Endodermal cell (in vitro differentiated cells): ENCODE measurements around the gene NKD1. TPM values are rescaled to one million over a fixed set of nuclear protein-coding genes. Genes with fewer than 3 reads are reported as not detected.

Source experiments
- DNase-seq: peaks from one replicate; pipeline ENCODE4 v3.0.0-alpha.2; 2017
- H3K27ac ChIP-seq: 2 replicates; pipeline ENCODE4 v1.5.1; 2013; ENCODE audit warnings: mild to moderate bottlenecking, low read depth, low read length, moderate library complexity
- H3K27me3 ChIP-seq: 2 replicates; pipeline ENCODE4 v1.6.1; 2013; ENCODE audit warnings: mild to moderate bottlenecking, low read length, moderate library complexity; ENCODE audit not compliant: insufficient read depth, control insufficient read depth, poor library complexity, severe bottlenecking
- H3K36me3 ChIP-seq: 2 replicates; pipeline ENCODE4 v1.7.0; 2013; ENCODE audit warnings: mild to moderate bottlenecking, low read length, moderate library complexity; ENCODE audit not compliant: control insufficient read depth, insufficient read depth
- H3K4me1 ChIP-seq: one replicate; pipeline ENCODE4 v1.7.0; 2013; ENCODE audit warnings: low read length; ENCODE audit not compliant: control insufficient read depth, insufficient read depth
- H3K4me3 ChIP-seq: 2 replicates; pipeline ENCODE4 v1.5.1; 2013; ENCODE audit warnings: mild to moderate bottlenecking, low read length, moderate library complexity
- H3K9ac ChIP-seq: 2 replicates; pipeline ENCODE4 v1.6.1; 2013; ENCODE audit warnings: mild to moderate bottlenecking, low read length, moderate library complexity; ENCODE audit not compliant: poor library complexity, severe bottlenecking; ENCODE audit errors: extremely low read depth
- H3K9me3 ChIP-seq: 2 replicates; pipeline ENCODE4 v1.6.1; 2013; ENCODE audit warnings: mild to moderate bottlenecking, low read length, moderate library complexity; ENCODE audit not compliant: control insufficient read depth
- H3K27ac Mint-ChIP-seq: 2 replicates; pipeline ENCODE4 v1.8.0; 2020; ENCODE audit warnings: mixed read lengths
- H3K27me3 Mint-ChIP-seq: 2 replicates; pipeline ENCODE4 v1.8.0; 2021; ENCODE audit warnings: mild to moderate bottlenecking, mixed read lengths; ENCODE audit not compliant: insufficient read depth
- H3K36me3 Mint-ChIP-seq: 2 replicates; pipeline ENCODE4 v1.8.0; 2020; ENCODE audit warnings: low read depth, mixed read lengths
- H3K4me1 Mint-ChIP-seq: 2 replicates; pipeline ENCODE4 v1.8.0; 2020; ENCODE audit warnings: mixed read lengths
- H3K4me3 Mint-ChIP-seq: 2 replicates; pipeline ENCODE4 v1.8.0; 2020; ENCODE audit warnings: mild to moderate bottlenecking, moderate library complexity, mixed read lengths
- H3K9me3 Mint-ChIP-seq: 2 replicates; pipeline ENCODE4 v1.8.0; 2020; ENCODE audit warnings: mild to moderate bottlenecking, mixed read lengths
- WGBS, 2 experiments: methylation state at CpG; one replicate each; pipeline versions ENCODE4 v1.1.5 to v1.1.7; 2013; ENCODE audit warnings: missing lambda C conversion rate in 2 of 2, mixed read lengths in 1 of 2; ENCODE audit not compliant: insufficient coverage in 1 of 2, insufficient read length in 1 of 2; 5-methylcytosine and 5-hydroxymethylcytosine counted together
- total RNA-seq, 2 donors: library from RNA; stranded (reverse); fragmentation: NEBNext Ultra II Directional in 1 of 2; extraction: Animal tissue kit (Norgen Biotek cat#: 25700) in 1 of 2; gene quantifications; 2 replicates in 1 of 2; 3 replicates in 1 of 2; pipeline ENCODE4 v1.2.1, GENCODE V29; 2021
- TF ChIP-seq, protein P1 (sequence below): fragments of 200-600 bp; sonication (generic); conservative IDR thresholded peaks from 2 replicates; pipeline ENCODE4 v1.5.0; 2021; ENCODE audit warnings: antibody characterized with exemption, mild to moderate bottlenecking

The NKD1 gene
- total RNA-seq, 2 donors from 2014 or later = 7.0 to 9.5 TPM

DNA sequence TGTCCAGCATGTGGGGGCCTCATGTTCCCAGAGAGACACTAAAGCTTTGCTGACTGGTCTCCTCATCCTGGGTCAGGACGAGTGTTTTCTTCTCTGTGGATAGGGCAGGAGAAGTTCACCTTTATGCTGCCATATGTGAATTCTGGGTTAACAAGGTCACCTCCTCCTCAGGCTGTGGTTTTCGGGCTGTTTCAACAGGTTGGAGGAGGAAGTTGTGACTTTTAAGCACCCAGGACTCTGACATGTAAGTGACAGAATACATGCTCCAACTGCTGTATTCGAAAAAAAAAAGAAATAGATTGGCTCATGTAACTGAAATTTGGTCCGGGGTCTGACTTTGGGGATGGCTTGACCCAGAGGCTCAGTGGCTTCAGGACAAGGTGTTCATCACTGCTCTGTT, 78.7 kb downstream of the NKD1 start:
- TF ChIP-seq, protein P1, sequence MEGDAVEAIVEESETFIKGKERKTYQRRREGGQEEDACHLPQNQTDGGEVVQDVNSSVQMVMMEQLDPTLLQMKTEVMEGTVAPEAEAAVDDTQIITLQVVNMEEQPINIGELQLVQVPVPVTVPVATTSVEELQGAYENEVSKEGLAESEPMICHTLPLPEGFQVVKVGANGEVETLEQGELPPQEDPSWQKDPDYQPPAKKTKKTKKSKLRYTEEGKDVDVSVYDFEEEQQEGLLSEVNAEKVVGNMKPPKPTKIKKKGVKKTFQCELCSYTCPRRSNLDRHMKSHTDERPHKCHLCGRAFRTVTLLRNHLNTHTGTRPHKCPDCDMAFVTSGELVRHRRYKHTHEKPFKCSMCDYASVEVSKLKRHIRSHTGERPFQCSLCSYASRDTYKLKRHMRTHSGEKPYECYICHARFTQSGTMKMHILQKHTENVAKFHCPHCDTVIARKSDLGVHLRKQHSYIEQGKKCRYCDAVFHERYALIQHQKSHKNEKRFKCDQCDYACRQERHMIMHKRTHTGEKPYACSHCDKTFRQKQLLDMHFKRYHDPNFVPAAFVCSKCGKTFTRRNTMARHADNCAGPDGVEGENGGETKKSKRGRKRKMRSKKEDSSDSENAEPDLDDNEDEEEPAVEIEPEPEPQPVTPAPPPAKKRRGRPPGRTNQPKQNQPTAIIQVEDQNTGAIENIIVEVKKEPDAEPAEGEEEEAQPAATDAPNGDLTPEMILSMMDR = no peak
- no peak overlapping the region for H3K4me3 ChIP-seq
- DNase-seq = no peak
- H3K36me3 ChIP-seq = peaks cover 9% of the 10 kb centered on the region
- no peaks in the 10 kb centered on the region for H3K4me1 ChIP-seq
- Mint-ChIP-seq H3K4me1 (peaks cover 12% of the 10 kb centered on the region), H3K27me3 (no peaks in the 10 kb centered on the region), H3K9me3 (no peaks in the 10 kb centered on the region), H3K27ac (no peak overlapping the region), H3K36me3 (peaks cover 4% of the 10 kb centered on the region), H3K4me3 (no peak overlapping the region)
- H3K9me3 ChIP-seq = no peaks in the 10 kb centered on the region
- 75 to 81% methylated on average over 3 to 4 of the region's 4 CpGs for WGBS, 2 experiments
- H3K27ac ChIP-seq = no peak overlapping the region
- no peaks in the 10 kb centered on the region for H3K27me3 ChIP-seq
- H3K9ac ChIP-seq = no peak overlapping the region

DNA sequence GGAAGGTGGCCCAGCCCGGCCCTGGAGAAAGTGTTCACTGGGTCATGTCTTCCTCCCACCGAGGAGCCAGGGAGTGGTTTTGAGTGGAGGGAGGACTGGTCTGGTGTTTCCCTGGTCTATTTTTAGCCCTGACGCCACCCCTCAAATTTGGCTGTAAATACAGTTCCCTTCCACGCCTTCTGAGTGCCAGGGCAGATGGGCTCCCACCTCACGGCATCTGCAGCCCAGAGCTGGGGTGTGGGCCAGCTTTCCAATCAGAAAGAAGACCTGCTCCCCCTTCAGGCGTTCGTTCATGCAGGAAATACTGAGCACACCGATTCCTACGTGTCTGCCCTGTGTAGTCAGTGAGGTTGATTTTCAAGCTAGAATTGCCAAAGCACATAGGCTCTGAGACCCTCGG, 79.2 kb downstream of the NKD1 start:
- Mint-ChIP-seq H3K27ac (no peak overlapping the region), H3K4me3 (no peak overlapping the region), H3K27me3 (no peaks in the 10 kb centered on the region), H3K4me1 (peaks cover 12% of the 10 kb centered on the region), H3K36me3 (peaks cover 4% of the 10 kb centered on the region), H3K9me3 (no peaks in the 10 kb centered on the region)
- Histone ChIP-seq H3K36me3 (peaks cover 9% of the 10 kb centered on the region), H3K27me3 (no peaks in the 10 kb centered on the region), H3K4me3 (no peak overlapping the region), H3K27ac (no peak overlapping the region), H3K4me1 (no peaks in the 10 kb centered on the region), H3K9me3 (no peaks in the 10 kb centered on the region), H3K9ac (no peak overlapping the region)
- peak; percentile 73 for DNase-seq
- TF ChIP-seq, protein P1 = peak; percentile 47
- WGBS, 2 experiments = 88 to 94% methylated on average over 6 to 10 of the region's 10 CpGs

DNA sequence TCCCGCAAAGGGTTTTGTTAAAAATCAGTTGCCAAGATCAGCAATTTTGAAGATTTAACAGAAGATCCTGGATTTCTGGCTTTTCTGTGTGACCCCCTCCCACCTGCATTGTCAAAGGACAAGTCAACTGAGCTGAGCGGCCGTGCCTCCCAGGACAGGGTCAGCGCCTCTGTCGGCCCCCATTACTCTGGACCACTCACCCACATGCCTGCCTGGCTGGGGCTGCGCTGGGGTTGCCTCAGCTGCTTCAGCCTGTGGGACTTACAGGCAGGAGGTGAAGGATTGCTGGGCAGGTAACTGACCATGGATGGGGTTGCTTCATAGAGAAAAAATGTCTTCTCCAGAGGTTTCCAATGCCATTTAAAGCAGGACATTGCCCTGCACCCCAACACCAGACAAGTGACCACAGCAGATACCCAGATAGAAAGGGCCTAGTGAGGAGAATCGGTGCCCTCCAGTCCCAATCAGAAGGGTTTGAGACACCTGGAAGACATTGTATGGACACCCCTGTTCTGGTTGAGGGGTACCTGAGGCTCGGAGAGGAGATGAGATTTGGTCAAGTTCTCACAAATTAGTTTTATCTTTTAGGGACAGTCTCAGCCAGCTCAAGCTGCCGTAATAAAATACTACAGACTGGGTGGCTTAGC, 80.1 kb downstream of the NKD1 start:
- no peaks in the 10 kb centered on the region for H3K9me3 ChIP-seq
- TF ChIP-seq, protein P1 = no peak
- H3K36me3 ChIP-seq = peaks cover 9% of the 10 kb centered on the region
- no peaks in the 10 kb centered on the region for H3K4me1 ChIP-seq
- H3K9ac ChIP-seq = no peak overlapping the region
- H3K27ac ChIP-seq = no peak overlapping the region
- no peaks in the 10 kb centered on the region for H3K9me3 Mint-ChIP-seq
- peaks cover 4% of the 10 kb centered on the region for H3K36me3 Mint-ChIP-seq
- peaks cover 12% of the 10 kb centered on the region for H3K4me1 Mint-ChIP-seq
- no peak overlapping the region for H3K4me3 Mint-ChIP-seq
- no peak overlapping the region for H3K4me3 ChIP-seq
- no peaks in the 10 kb centered on the region for H3K27me3 ChIP-seq
- DNase-seq = no peak
- H3K27me3 Mint-ChIP-seq = no peaks in the 10 kb centered on the region
- no peak overlapping the region for H3K27ac Mint-ChIP-seq
- 95 to 100% methylated on average over 3 to 9 of the region's 9 CpGs for WGBS, 2 experiments
